Testis (tissue), 2 donors: ENCODE data around the gene PNCK.
"Not testable (repeated sequence)": the region's sequence is repeated elsewhere in the genome, so short reads cannot be mapped to it uniquely, and the experiment has no call there.

Experiments
- POLR2A ChIP-seq: fragments of 450-650 bp; IDR thresholded peaks from one replicate; pipeline ENCODE4 v1.6.1; 2017; ENCODE audit warnings: antibody characterized with exemption, mild to moderate bottlenecking, moderate library complexity
- TF ChIP-seq, protein P1 (sequence below), 3 experiments: fragments of 450-650 bp in 2 of 3; fragments of 200-600 bp in 1 of 3; sonication (generic) in 1 of 3; IDR thresholded peaks; one replicate each; pipeline ENCODE4 v1.5.1; 2016 to 2019; ENCODE audit warnings: antibody characterized with exemption in 3 of 3, mild to moderate bottlenecking in 2 of 3, moderate library complexity in 1 of 3

GRCh38 chrX:153699784-153700371, 26.3 kb upstream of the PNCK start:
- TF ChIP-seq, protein P1, sequence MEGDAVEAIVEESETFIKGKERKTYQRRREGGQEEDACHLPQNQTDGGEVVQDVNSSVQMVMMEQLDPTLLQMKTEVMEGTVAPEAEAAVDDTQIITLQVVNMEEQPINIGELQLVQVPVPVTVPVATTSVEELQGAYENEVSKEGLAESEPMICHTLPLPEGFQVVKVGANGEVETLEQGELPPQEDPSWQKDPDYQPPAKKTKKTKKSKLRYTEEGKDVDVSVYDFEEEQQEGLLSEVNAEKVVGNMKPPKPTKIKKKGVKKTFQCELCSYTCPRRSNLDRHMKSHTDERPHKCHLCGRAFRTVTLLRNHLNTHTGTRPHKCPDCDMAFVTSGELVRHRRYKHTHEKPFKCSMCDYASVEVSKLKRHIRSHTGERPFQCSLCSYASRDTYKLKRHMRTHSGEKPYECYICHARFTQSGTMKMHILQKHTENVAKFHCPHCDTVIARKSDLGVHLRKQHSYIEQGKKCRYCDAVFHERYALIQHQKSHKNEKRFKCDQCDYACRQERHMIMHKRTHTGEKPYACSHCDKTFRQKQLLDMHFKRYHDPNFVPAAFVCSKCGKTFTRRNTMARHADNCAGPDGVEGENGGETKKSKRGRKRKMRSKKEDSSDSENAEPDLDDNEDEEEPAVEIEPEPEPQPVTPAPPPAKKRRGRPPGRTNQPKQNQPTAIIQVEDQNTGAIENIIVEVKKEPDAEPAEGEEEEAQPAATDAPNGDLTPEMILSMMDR (IDR thresholded peaks at IDR 0.05), result not testable (repeated sequence)
- not testable (repeated sequence) for TF ChIP-seq POLR2A
